WTC11 (cell line): Measurements from ENCODE around the gene MIA.

Source experiments
- CREM ChIP-seq: sonication (generic); formaldehyde crosslinking; IDR thresholded peaks from 2 replicates; pipeline ENCODE4 v1.8.1; 2022; ENCODE audit warnings: mild to moderate bottlenecking, missing genetic modification reagents, moderate library complexity
- SMAD3 ChIP-seq: sonication (generic); formaldehyde crosslinking; IDR thresholded peaks from 2 replicates; pipeline ENCODE4 v1.8.0; 2022; ENCODE audit warnings: missing genetic modification reagents, mild to moderate bottlenecking, borderline replicate concordance
- TEAD4 ChIP-seq: sonication (generic); formaldehyde crosslinking; IDR thresholded peaks from 2 replicates; pipeline ENCODE4 v1.8.0; 2022; ENCODE audit warnings: mild to moderate bottlenecking, missing genetic modification reagents
- TF ChIP-seq, protein P1 (sequence below): fragments of 200-600 bp; IDR thresholded peaks from 2 replicates; pipeline ENCODE4 v1.8.0; 2022; ENCODE audit warnings: antibody characterized with exemption
- TF ChIP-seq, protein P2 (sequence below): sonication (generic); formaldehyde crosslinking; IDR thresholded peaks from 2 replicates; pipeline ENCODE4 v1.8.0; 2022; ENCODE audit warnings: mild to moderate bottlenecking, missing genetic modification reagents
- TF ChIP-seq, protein P3 (sequence below): sonication (generic); formaldehyde crosslinking; IDR thresholded peaks from 2 replicates; pipeline ENCODE4 v1.8.1; 2023; ENCODE audit warnings: mild to moderate bottlenecking, missing genetic modification reagents, moderate library complexity

DNA sequence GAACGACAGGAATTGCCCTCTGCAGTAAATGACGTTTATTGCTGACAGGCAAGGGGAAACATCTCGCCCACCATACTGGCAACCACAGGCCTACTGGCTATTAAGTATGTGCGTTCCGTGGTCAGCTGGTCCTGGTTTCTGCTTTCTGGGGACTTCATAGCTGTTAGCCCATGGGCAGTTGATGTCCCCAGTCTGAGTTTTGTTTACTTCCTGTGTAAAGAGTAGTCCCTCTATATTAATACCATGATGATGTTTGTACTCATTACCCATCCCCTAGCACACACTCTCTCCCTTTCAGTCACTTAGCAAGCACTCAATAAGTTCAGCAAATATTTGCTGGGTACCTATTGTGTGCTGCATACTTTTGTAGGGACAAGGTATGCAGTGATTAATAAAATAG lies 6.5 kb upstream of the MIA start:
- TF ChIP-seq, protein P1, sequence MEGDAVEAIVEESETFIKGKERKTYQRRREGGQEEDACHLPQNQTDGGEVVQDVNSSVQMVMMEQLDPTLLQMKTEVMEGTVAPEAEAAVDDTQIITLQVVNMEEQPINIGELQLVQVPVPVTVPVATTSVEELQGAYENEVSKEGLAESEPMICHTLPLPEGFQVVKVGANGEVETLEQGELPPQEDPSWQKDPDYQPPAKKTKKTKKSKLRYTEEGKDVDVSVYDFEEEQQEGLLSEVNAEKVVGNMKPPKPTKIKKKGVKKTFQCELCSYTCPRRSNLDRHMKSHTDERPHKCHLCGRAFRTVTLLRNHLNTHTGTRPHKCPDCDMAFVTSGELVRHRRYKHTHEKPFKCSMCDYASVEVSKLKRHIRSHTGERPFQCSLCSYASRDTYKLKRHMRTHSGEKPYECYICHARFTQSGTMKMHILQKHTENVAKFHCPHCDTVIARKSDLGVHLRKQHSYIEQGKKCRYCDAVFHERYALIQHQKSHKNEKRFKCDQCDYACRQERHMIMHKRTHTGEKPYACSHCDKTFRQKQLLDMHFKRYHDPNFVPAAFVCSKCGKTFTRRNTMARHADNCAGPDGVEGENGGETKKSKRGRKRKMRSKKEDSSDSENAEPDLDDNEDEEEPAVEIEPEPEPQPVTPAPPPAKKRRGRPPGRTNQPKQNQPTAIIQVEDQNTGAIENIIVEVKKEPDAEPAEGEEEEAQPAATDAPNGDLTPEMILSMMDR, result no peak
- TF ChIP-seq, protein P2, sequence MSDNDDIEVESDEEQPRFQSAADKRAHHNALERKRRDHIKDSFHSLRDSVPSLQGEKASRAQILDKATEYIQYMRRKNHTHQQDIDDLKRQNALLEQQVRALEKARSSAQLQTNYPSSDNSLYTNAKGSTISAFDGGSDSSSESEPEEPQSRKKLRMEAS (CRISPR knock-in tag), result no peak
- TF ChIP-seq, protein P3, sequence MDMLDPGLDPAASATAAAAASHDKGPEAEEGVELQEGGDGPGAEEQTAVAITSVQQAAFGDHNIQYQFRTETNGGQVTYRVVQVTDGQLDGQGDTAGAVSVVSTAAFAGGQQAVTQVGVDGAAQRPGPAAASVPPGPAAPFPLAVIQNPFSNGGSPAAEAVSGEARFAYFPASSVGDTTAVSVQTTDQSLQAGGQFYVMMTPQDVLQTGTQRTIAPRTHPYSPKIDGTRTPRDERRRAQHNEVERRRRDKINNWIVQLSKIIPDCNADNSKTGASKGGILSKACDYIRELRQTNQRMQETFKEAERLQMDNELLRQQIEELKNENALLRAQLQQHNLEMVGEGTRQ (CRISPR knock-in tag), result no peak
- TF ChIP-seq SMAD3 (CRISPR knock-in tag), result no peak
- TF ChIP-seq CREM (CRISPR knock-in tag), result no peak
- no peak for TF ChIP-seq TEAD4 (CRISPR knock-in tag)
